Mammary epithelial cell (primary cell): ENCODE data around the gene CA5A.

ENCODE experiments used
- EZH2 ChIP-seq: IDR thresholded peaks from 2 replicates; pipeline ENCODE4 v1.6.1; 2012; ENCODE audit warnings: low read length, inconsistent platforms, borderline replicate concordance
- TF ChIP-seq, protein P1 (sequence below), 2 donors: IDR thresholded peaks in 1 of 2; conservative IDR thresholded peaks in 1 of 2; 2 replicates each; pipeline ENCODE4 v1.5.1; 2011 to 2012; ENCODE audit warnings: inconsistent platforms in 2 of 2, low read length in 2 of 2, mild to moderate bottlenecking in 2 of 2, control low read depth in 1 of 2, low read depth in 1 of 2; ENCODE audit not compliant: insufficient read depth in 1 of 2; ENCODE audit errors: extremely low read depth in 1 of 2

DNA sequence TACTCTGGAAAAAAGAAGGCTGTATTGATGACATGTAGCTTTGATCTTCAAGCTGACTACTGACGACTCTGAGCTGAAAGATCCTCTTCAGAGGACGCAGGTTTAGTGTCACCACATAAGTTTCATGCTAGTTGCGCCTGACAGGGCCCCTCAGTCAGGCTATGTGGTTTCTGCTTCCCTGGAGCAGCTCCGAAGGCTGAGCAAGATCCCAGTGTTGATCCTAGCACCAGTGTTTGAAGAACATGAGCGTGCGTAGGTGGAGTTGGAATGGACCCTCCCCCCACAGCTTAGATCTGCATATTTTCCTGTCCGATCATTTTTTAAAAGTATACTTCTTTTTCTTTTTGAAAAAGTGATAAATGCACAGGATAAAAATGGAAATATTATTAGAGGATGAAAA is 32.2 kb upstream of the CA5A start:
- TF ChIP-seq, protein P1, sequence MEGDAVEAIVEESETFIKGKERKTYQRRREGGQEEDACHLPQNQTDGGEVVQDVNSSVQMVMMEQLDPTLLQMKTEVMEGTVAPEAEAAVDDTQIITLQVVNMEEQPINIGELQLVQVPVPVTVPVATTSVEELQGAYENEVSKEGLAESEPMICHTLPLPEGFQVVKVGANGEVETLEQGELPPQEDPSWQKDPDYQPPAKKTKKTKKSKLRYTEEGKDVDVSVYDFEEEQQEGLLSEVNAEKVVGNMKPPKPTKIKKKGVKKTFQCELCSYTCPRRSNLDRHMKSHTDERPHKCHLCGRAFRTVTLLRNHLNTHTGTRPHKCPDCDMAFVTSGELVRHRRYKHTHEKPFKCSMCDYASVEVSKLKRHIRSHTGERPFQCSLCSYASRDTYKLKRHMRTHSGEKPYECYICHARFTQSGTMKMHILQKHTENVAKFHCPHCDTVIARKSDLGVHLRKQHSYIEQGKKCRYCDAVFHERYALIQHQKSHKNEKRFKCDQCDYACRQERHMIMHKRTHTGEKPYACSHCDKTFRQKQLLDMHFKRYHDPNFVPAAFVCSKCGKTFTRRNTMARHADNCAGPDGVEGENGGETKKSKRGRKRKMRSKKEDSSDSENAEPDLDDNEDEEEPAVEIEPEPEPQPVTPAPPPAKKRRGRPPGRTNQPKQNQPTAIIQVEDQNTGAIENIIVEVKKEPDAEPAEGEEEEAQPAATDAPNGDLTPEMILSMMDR (conservative IDR thresholded peaks at IDR 0.05 in 1 of 2, IDR thresholded peaks at IDR 0.05 in 1 of 2; ENCODE audit: extremely low read depth in 1 of 2, insufficient read depth in 1 of 2, low read depth in 1 of 2, low read length in 2 of 2) = no peak
- TF ChIP-seq EZH2 = no peak
